HCT116 (cell line): ENCODE results near the gene MYO1B. TPM values are rescaled to one million over a fixed set of nuclear protein-coding genes. Genes with fewer than 3 reads are reported as not detected.

Experiments
- ATAC-seq: fragments of 200-7000 bp; cut with Tn5 transposase; 2 replicates; pipeline ENCODE4 v1.9.1; 2020; ENCODE audit warnings: mild to moderate bottlenecking, moderate library complexity
- Bru-seq: library from RNA; stranded (reverse); fragments of 400-500 nt; gene quantifications from one replicate; lab custom pipeline; 2021; lab: Mats Ljungman, UMichigan
- BruChase-seq, 2 experiments: library from RNA; stranded (reverse); fragments of 400-500 nt; gene quantifications; one replicate each; lab custom pipeline; 2021; lab: Mats Ljungman, UMichigan
- BruUV-seq: library from RNA; stranded (reverse); fragments of 400-500 nt; replicated peaks from 2 replicates; lab custom pipeline; 2021; lab: Mats Ljungman, UMichigan
- CTCF ChIA-PET: fragments of 300-600 bp; sonication (Branson Sonifier 250); formaldehyde crosslinking; loops from one replicate; lab custom pipeline; 2021; ENCODE audit warnings: antibody characterized with exemption; lab: Charles Lee
- POLR2A ChIA-PET: fragments of 300-600, 350-600 bp; sonication (Branson Sonifier 250); formaldehyde crosslinking; loops from one replicate; lab custom pipeline; 2021; ENCODE audit warnings: antibody characterized with exemption; lab: Charles Lee
- RAD21 ChIA-PET, 2 experiments: fragments of 300-600 bp; sonication (Branson Sonifier 250); formaldehyde crosslinking; loops; one replicate each; lab custom pipeline; 2023; ENCODE audit warnings: low total read pairs in 2 of 2; ENCODE audit not compliant: uncharacterized antibody in 2 of 2, unreplicated experiment in 2 of 2, low non-redundant PET in 1 of 2; lab: Charles Lee
- DNase-seq: peaks from one replicate; pipeline ENCODE4 v3.0.0-alpha.2; 2010; ENCODE audit warnings: low read depth, low spot score
- H2AFZ ChIP-seq: fragments of 200-600 bp; shearing (Covaris generic), sonication (generic); 2 replicates; pipeline ENCODE4 v1.6.1; 2017; ENCODE audit warnings: low read depth, mixed run types, mixed read lengths, antibody characterized with exemption, low read length; ENCODE audit not compliant: poor library complexity, severe bottlenecking
- H3K27ac ChIP-seq: 2 replicates; pipeline ENCODE4 v1.5.1; 2012; ENCODE audit warnings: low read depth, low read length
- H3K27me3 ChIP-seq: fragments of 200-600 bp; sonication (generic); 2 replicates; pipeline ENCODE4 v1.6.1; 2016; ENCODE audit warnings: mixed run types, low read length, mixed read lengths; ENCODE audit not compliant: insufficient read depth
- H3K36me3 ChIP-seq, 2 experiments: fragments of 200-500 bp in 1 of 2; fragments of 200-600 bp in 1 of 2; sonication (Bioruptor generic) in 1 of 2; sonication (generic) in 1 of 2; 2 replicates each; pipeline versions ENCODE4 v1.5.1 to v1.6.1; 2014 to 2016; ENCODE audit warnings: low read length in 2 of 2, inconsistent platforms in 1 of 2, mixed read lengths in 1 of 2, mixed run types in 1 of 2; ENCODE audit not compliant: insufficient read depth in 2 of 2, control insufficient read depth in 1 of 2
- H3K4me1 ChIP-seq, 2 experiments: fragments of 200-600 bp in 1 of 2; sonication (generic) in 1 of 2; 2 replicates each; pipeline versions ENCODE4 v1.5.1 to v1.6.1; 2012 to 2017; ENCODE audit warnings: low read length in 2 of 2, inconsistent platforms in 1 of 2, mild to moderate bottlenecking in 1 of 2, mixed read lengths in 1 of 2, mixed run types in 1 of 2, moderate library complexity in 1 of 2; ENCODE audit not compliant: insufficient read depth in 2 of 2, control insufficient read depth in 1 of 2
- H3K4me2 ChIP-seq: fragments of 200-600 bp; sonication (generic); 2 replicates; pipeline ENCODE4 v1.6.1; 2017; ENCODE audit warnings: mixed run types, low read length, mixed read lengths
- H3K4me3 ChIP-seq, 2 experiments: fragments of 200-600 bp in 1 of 2; sonication (generic) in 1 of 2; replicated peaks in 1 of 2; 2 replicates each; pipeline ENCODE4 v1.5.1; 2011 to 2016; ENCODE audit warnings: low read length in 2 of 2, control low read depth in 1 of 2, low read depth in 1 of 2, mild to moderate bottlenecking in 1 of 2, mixed read lengths in 1 of 2, mixed run types in 1 of 2
- H3K79me2 ChIP-seq: fragments of 200-600 bp; sonication (generic); 2 replicates; pipeline ENCODE4 v1.6.1; 2017; ENCODE audit warnings: mild to moderate bottlenecking, mixed run types, low read length, moderate library complexity, mixed read lengths; ENCODE audit not compliant: insufficient read depth
- H3K9ac ChIP-seq: fragments of 200-600 bp; sonication (generic); 2 replicates; pipeline ENCODE4 v1.6.1; 2016; ENCODE audit warnings: low read length, mixed read lengths
- H3K9me2 ChIP-seq: fragments of 200-600 bp; sonication (generic), shearing (Covaris generic); 2 replicates; pipeline ENCODE4 v1.6.1; 2017; ENCODE audit warnings: mixed run types, mild to moderate bottlenecking, moderate library complexity; ENCODE audit not compliant: insufficient read depth
- H3K9me3 ChIP-seq, 2 experiments: fragments of 200-500 bp in 1 of 2; fragments of 200-600 bp in 1 of 2; sonication (Bioruptor generic) in 1 of 2; sonication (generic) in 1 of 2; 2 replicates each; pipeline ENCODE4 v1.6.1; 2014 to 2017; ENCODE audit warnings: low read length in 2 of 2, mixed read lengths in 2 of 2, inconsistent platforms in 1 of 2, low read depth in 1 of 2, mild to moderate bottlenecking in 1 of 2, mixed run types in 1 of 2, moderate library complexity in 1 of 2; ENCODE audit not compliant: control insufficient read depth in 1 of 2, insufficient read depth in 1 of 2
- H4K20me1 ChIP-seq: fragments of 200-600 bp; sonication (generic), shearing (Covaris generic); 2 replicates; pipeline ENCODE4 v1.6.1; 2017; ENCODE audit warnings: mixed run types, mild to moderate bottlenecking, moderate library complexity; ENCODE audit not compliant: insufficient read depth
- CBX3 ChIP-seq: IDR thresholded peaks from 2 replicates; pipeline ENCODE4 v1.6.1; 2012; ENCODE audit warnings: low read depth
- CEBPB ChIP-seq: IDR thresholded peaks from 2 replicates; pipeline ENCODE4 v1.6.1; 2012; ENCODE audit warnings: low read depth
- CTCF ChIP-seq, 3 experiments: fragments of 200-600 bp in 1 of 3; sonication (generic) in 1 of 3; IDR thresholded peaks in 2 of 3; conservative IDR thresholded peaks in 1 of 3; 2 replicates each; pipeline ENCODE4 v1.5.1; 2012 to 2017; ENCODE audit warnings: low read depth in 2 of 3, low read length in 2 of 3, antibody characterized with exemption in 1 of 3, borderline replicate concordance in 1 of 3, control low read depth in 1 of 3, mild to moderate bottlenecking in 1 of 3, mixed read lengths in 1 of 3, mixed run types in 1 of 3, moderate library complexity in 1 of 3; ENCODE audit not compliant: insufficient read depth in 1 of 3
- EGR1 ChIP-seq: IDR thresholded peaks from 2 replicates; pipeline ENCODE4 v1.6.1; 2012; ENCODE audit warnings: low read depth
- ELF1 ChIP-seq: IDR thresholded peaks from 2 replicates; pipeline ENCODE4 v1.6.1; 2012; ENCODE audit warnings: low read depth, borderline replicate concordance
- EZH2 ChIP-seq: fragments of 200-600 bp; sonication (generic); IDR thresholded peaks from 2 replicates; pipeline ENCODE4 v1.6.1; 2017; ENCODE audit warnings: antibody characterized with exemption, mixed run types
- FOSL1 ChIP-seq: IDR thresholded peaks from 2 replicates; pipeline ENCODE4 v1.6.1; 2012; ENCODE audit warnings: low read depth
- JUND ChIP-seq: IDR thresholded peaks from 2 replicates; pipeline ENCODE4 v1.6.1; 2012
- MAX ChIP-seq: IDR thresholded peaks from 2 replicates; pipeline ENCODE4 v1.6.1; 2012
- POLR2A ChIP-seq: IDR thresholded peaks from 2 replicates; pipeline ENCODE4 v1.7.0; 2011; ENCODE audit warnings: borderline replicate concordance; ENCODE audit not compliant: insufficient read depth, insufficient read length; ENCODE audit errors: extremely low read depth
- POLR2AphosphoS5 ChIP-seq: IDR thresholded peaks from 2 replicates; pipeline ENCODE4 v1.6.1; 2011; ENCODE audit warnings: mild to moderate bottlenecking, low read depth, low read length, moderate library complexity
- RAD21 ChIP-seq: IDR thresholded peaks from 2 replicates; pipeline ENCODE4 v1.6.1; 2012; ENCODE audit warnings: low read depth, mild to moderate bottlenecking
- SIN3A ChIP-seq: IDR thresholded peaks from 2 replicates; pipeline ENCODE4 v1.6.1; 2012; ENCODE audit warnings: low read depth
- SP1 ChIP-seq: IDR thresholded peaks from 2 replicates; pipeline ENCODE4 v1.6.1; 2012; ENCODE audit warnings: low read depth
- SRF ChIP-seq: IDR thresholded peaks from 2 replicates; pipeline ENCODE4 v1.6.1; 2012; ENCODE audit warnings: low read depth
- YY1 ChIP-seq: IDR thresholded peaks from 2 replicates; pipeline ENCODE4 v1.6.1; 2011; ENCODE audit warnings: low read length, low read depth, moderate library complexity, mild to moderate bottlenecking; ENCODE audit not compliant: insufficient replicate concordance; ENCODE audit errors: extremely low read depth
- ZFX ChIP-seq: fragments of 450-650 bp; IDR thresholded peaks from 2 replicates; pipeline ENCODE4 v1.6.1; 2017
- ZNF274 ChIP-seq: fragments of 200-500 bp; sonication (Bioruptor generic); IDR thresholded peaks from 2 replicates; pipeline ENCODE4 v1.6.1; 2014; ENCODE audit warnings: mild to moderate bottlenecking, low read depth, low read length, inconsistent platforms
- intact Hi-C: fragments of 100-400 bp; cut with micrococcal nuclease; formaldehyde crosslinking; loops from 2 replicates; pipeline ENCODE4 v1.10.0; 2022
- long read RNA-seq: library from polyadenylated mRNA; unstranded; transcript quantifications from one replicate; pipeline ENCODE4 v2.0.0, GENCODE V29; 2021; ENCODE audit not compliant: unreplicated experiment
- polyA plus RNA-seq: library from polyadenylated mRNA; unstranded; fragments of >200 nt; gene quantifications from 2 replicates; pipeline ENCODE4 v1.2.1, GENCODE V29; 2012; ENCODE audit warnings: missing spikeins
- total RNA-seq: library from RNA; stranded (reverse); gene quantifications from one replicate; pipeline ENCODE4 v1.2.1, GENCODE V29; 2021; ENCODE audit not compliant: unreplicated experiment
- TF ChIP-seq, protein P1 (sequence below): IDR thresholded peaks from 2 replicates; pipeline ENCODE4 v1.6.1; 2012; ENCODE audit warnings: low read depth
- TF ChIP-seq, protein P2 (sequence below): IDR thresholded peaks from 2 replicates; pipeline ENCODE4 v1.6.1; 2012

Gene MYO1B
- total RNA-seq (51.7 TPM), Bru-seq, nascent RNA (percentile 76 among the genes with signal in this experiment), BruChase-seq, experiment 1, labeled RNA remaining after a 6-hour chase (percentile 74 among the genes with signal in this experiment), BruChase-seq, experiment 2, labeled RNA remaining after a 2-hour chase (percentile 64 among the genes with signal in this experiment)
- polyA plus RNA-seq = 13.5 and 16.7 TPM in 2 replicates
- long read RNA-seq, full-length matches to known transcripts = 56 of 97 reads
- long read RNA-seq, partial matches to known transcripts = 26 of 97 reads
- long read RNA-seq, other reads (novel, unspliced or antisense) = 15 of 97 reads

DNA sequence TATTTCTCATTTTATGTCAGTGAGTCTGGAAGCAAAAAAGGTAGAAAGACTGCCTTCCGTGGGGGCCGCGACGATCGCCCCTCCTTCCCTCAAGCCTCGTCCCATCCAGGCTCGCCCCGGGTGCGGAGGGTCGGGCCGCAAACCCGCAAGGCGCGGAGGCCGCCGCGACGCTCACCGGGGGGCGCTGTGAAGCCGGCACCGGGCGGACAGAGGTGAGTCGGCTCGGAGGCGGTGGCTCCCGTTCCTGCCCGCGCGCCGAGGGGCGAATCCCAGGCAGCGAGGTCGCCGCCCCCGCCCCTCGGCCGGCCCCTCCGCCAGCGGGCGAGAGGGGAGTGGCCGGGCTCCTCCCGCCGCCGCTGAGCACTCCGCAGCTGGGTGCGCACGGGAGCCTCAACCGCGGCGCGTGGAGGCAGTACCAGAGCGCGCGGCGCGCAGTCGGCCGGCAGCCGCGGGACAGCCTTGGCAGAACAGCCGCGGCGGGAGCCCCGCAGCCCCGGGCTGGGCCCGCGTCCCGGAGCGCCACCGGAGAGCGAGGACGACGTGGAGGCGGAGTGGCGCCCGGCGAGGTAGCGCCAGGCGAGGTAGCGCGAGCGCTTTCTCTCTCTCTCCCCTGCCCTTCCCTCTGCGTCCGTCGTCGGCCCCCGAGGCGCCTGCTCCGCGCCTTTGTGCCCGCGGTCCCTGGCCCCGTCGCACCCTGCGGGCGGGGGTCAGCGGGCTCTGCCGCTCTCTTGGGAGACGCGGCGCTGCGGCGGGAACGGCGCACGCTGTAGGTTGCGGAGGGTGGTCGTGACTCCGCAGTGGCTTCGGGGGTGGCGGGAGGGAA lies at the start of gene MYO1B:
Gene MYO1B, plus strand, starts transcription at position 359 of the 823 bp plus-strand sequence. CDS start 31,492 bp downstream, outside the sequence.
- peak within 1 kb of the TSS; percentile 83 for H3K9ac ChIP-seq
- peak within 1 kb of the TSS; percentile 76 for H3K27ac ChIP-seq
- no peaks in the 10 kb centered on the region; the same call in 1 of the 2 replicates for H4K20me1 ChIP-seq
- H3K4me1 ChIP-seq = peaks cover 15 to 32% of the 10 kb centered on the region in 2 experiments; a peak in 3 of 4 replicates
- ChIA-PET RAD21 (no interaction called here), POLR2A (no interaction called here), CTCF (no interaction called here)
- H3K4me3 ChIP-seq = peak within 1 kb of the TSS; percentile 71 to 81
- peaks cover 0 to 9% of the 10 kb centered on the region in 2 experiments; a peak in 1 of 4 replicates for H3K9me3 ChIP-seq
- no peaks in the 10 kb centered on the region for H3K36me3 ChIP-seq
- ATAC-seq (peak; percentile 86), DNase-seq (peak; percentile 59)
- H3K9me2 ChIP-seq = no peaks in the 10 kb centered on the region
- peak within 1 kb of the TSS; percentile 90 for H2AFZ ChIP-seq
- peaks cover 48% of the 10 kb centered on the region for H3K79me2 ChIP-seq
- H3K4me2 ChIP-seq = peak within 1 kb of the TSS; percentile 91
- H3K27me3 ChIP-seq = no peaks in the 10 kb centered on the region
- intact Hi-C loops = loop anchor here (1.0 to 2.0 kb wide), 2 partner anchors 242 to 256 kb away; no protein-coding TSS in a partner anchor
- BruUV-seq = no TSS peak
- TF ChIP-seq SP1 (0 out of 2 replicates have a peak, but pooled peaks have one; percentile 32), EGR1 (peak; percentile 53; the same call in 1 of the 2 replicates), POLR2AphosphoS5 (peak; percentile 86), CEBPB (no peak), CTCF (IDR thresholded peaks at IDR 0.05 in 2 of 3, conservative IDR thresholded peaks at IDR 0.05 in 1 of 3; ENCODE audit: borderline replicate concordance in 1 of 3, insufficient read depth in 1 of 3, low read depth in 2 of 3, low read length in 2 of 3) (peak; percentile 33 to 54 (median 41); a peak in 4 of 6 replicates), JUND (no peak), POLR2A (peak; percentile 56), ELF1 (no peak), SRF (no peak), YY1 (peak; percentile 63), FOSL1 (no peak), EZH2 (no peak), RAD21 (peak; percentile 87), SIN3A (no peak), ZNF274 (no peak), ZFX (peak; percentile 6; the same call in 1 of the 2 replicates), MAX (peak; percentile 75), CBX3 (peak; percentile 72; the same call in 1 of the 2 replicates)
- TF ChIP-seq, protein P1, sequence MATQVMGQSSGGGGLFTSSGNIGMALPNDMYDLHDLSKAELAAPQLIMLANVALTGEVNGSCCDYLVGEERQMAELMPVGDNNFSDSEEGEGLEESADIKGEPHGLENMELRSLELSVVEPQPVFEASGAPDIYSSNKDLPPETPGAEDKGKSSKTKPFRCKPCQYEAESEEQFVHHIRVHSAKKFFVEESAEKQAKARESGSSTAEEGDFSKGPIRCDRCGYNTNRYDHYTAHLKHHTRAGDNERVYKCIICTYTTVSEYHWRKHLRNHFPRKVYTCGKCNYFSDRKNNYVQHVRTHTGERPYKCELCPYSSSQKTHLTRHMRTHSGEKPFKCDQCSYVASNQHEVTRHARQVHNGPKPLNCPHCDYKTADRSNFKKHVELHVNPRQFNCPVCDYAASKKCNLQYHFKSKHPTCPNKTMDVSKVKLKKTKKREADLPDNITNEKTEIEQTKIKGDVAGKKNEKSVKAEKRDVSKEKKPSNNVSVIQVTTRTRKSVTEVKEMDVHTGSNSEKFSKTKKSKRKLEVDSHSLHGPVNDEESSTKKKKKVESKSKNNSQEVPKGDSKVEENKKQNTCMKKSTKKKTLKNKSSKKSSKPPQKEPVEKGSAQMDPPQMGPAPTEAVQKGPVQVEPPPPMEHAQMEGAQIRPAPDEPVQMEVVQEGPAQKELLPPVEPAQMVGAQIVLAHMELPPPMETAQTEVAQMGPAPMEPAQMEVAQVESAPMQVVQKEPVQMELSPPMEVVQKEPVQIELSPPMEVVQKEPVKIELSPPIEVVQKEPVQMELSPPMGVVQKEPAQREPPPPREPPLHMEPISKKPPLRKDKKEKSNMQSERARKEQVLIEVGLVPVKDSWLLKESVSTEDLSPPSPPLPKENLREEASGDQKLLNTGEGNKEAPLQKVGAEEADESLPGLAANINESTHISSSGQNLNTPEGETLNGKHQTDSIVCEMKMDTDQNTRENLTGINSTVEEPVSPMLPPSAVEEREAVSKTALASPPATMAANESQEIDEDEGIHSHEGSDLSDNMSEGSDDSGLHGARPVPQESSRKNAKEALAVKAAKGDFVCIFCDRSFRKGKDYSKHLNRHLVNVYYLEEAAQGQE = no peak
- TF ChIP-seq, protein P2, sequence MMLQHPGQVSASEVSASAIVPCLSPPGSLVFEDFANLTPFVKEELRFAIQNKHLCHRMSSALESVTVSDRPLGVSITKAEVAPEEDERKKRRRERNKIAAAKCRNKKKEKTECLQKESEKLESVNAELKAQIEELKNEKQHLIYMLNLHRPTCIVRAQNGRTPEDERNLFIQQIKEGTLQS = no peak
